ENCODE data around the gene AHNAK2.

AHNAK2 gene

DNA sequence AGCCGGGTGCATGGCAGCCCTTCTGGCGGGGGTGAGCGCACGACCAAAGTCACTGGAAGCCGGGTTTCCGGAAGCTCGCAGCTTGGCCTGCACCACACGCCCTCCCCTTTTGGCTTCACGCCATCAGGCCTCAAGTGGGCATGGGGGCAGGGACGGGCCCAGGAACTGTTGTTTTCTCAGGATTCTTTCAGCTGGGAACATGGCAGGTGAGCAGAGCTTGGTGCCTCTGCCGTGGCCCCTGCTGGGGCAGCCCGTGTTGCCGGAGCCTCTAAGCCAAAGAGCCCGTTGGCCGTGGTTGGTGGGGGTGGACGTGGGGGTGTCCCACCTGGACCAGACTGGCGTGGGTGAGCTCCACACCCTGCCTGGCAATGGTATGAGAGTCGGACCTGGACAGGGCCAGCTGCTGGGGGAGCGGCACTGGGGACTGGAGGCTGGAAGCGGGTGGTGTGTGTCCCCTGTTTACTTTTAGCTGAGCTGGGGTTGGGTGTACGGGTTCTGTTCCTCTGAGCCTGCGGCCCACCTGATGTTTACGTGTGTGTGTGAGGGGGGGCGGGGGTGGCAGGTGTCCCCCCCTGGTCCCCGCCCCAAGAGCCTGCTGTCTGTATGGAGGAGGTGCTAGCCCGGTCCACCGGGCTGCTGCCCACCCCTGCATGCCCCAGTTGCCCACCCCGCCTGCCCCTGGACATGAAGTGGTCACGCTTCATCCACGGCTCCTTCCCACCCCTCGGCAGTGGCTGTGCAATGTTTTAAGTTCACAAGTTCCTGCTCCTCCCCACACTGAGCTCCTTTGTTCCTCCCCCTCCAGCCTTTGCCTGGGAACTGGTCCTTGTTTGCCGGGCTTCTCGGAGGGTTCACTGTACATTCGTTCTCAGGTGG lies 82.2 kb downstream of the AHNAK2 start:
- no peak overlapping the region for H3K27ac ChIP-seq (ENCODE audit: low read depth, low read length)
- no peaks in the 10 kb centered on the region for H3K79me2 ChIP-seq (ENCODE audit: control insufficient read depth, low read length)
- no peaks in the 10 kb centered on the region for H3K36me3 ChIP-seq (ENCODE audit: control insufficient read depth, low read length)
- no peak overlapping the region for H3K4me3 ChIP-seq (ENCODE audit: low read length)
- no peaks in the 10 kb centered on the region; the same call in 1 of the 2 replicates for H3K4me1 ChIP-seq (ENCODE audit: control insufficient read depth, low read length)
- H3K9me3 ChIP-seq (ENCODE audit: control insufficient read depth, insufficient read depth, low read length) = no peaks in the 10 kb centered on the region
- H3F3A ChIP-seq (ENCODE audit: control insufficient read depth, insufficient read depth) = peaks cover 1% of the 10 kb centered on the region; the same call in 1 of the 2 replicates
- no peaks in the 10 kb centered on the region for H4K20me1 ChIP-seq (ENCODE audit: control insufficient read depth, insufficient read depth, low read depth, low read length)
- peaks cover 4% of the 10 kb centered on the region; the same call in 1 of the 2 replicates for H3K27me3 ChIP-seq (ENCODE audit: control insufficient read depth, low read length)
- TF ChIP-seq, protein P1, sequence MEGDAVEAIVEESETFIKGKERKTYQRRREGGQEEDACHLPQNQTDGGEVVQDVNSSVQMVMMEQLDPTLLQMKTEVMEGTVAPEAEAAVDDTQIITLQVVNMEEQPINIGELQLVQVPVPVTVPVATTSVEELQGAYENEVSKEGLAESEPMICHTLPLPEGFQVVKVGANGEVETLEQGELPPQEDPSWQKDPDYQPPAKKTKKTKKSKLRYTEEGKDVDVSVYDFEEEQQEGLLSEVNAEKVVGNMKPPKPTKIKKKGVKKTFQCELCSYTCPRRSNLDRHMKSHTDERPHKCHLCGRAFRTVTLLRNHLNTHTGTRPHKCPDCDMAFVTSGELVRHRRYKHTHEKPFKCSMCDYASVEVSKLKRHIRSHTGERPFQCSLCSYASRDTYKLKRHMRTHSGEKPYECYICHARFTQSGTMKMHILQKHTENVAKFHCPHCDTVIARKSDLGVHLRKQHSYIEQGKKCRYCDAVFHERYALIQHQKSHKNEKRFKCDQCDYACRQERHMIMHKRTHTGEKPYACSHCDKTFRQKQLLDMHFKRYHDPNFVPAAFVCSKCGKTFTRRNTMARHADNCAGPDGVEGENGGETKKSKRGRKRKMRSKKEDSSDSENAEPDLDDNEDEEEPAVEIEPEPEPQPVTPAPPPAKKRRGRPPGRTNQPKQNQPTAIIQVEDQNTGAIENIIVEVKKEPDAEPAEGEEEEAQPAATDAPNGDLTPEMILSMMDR (IDR thresholded peaks at IDR 0.05; ENCODE audit: low read depth, low read length, poor library complexity, severe bottlenecking) = no peak
- no peak for TF ChIP-seq EZH2phosphoT487 (IDR thresholded peaks at IDR 0.05; ENCODE audit: borderline replicate concordance, low read length)
- H3K4me2 ChIP-seq (ENCODE audit: low read length) = no peak overlapping the region
- H3K9me2 ChIP-seq (replicated peaks; ENCODE audit: control insufficient read depth, low read length) = no peaks in the 10 kb centered on the region

DNA sequence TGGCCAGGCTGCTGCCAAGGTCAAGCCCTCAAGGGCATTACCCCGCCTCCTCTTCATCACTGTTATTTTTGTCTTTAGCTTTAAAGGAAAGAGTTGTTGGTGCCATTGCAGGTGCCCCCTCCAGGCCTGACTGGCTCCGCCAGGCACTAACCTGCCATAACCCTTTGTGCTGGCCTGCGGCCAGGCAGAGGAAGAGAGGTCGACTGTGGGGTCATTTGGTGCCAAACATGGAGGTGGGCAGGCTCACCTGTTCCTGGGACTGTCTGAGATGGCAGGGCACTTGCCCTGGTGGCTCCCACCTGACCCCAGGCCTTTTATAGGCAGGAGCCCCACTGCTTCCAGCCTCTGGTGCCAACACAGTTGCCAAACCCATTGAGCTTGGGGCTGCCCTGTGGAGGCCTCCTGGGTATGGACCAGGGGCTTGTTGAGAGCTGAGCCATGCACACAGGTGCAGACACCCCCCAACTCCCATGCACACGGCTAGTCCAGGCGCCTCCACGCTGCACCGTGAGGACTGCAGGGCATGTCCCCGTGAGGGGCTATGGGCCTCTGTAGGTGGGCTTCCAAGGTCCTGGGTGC lies 82.9 kb downstream of the AHNAK2 start:
- Histone ChIP-seq H4K20me1 (ENCODE audit: control insufficient read depth, insufficient read depth, low read depth, low read length) (no peaks in the 10 kb centered on the region), H3K27ac (ENCODE audit: low read depth, low read length) (no peak overlapping the region), H3K4me2 (ENCODE audit: low read length) (no peak overlapping the region), H3K36me3 (ENCODE audit: control insufficient read depth, low read length) (no peaks in the 10 kb centered on the region), H3K79me2 (ENCODE audit: control insufficient read depth, low read length) (no peaks in the 10 kb centered on the region), H3K9me3 (ENCODE audit: control insufficient read depth, insufficient read depth, low read length) (no peaks in the 10 kb centered on the region), H3K27me3 (ENCODE audit: control insufficient read depth, low read length) (peaks cover 4% of the 10 kb centered on the region; the same call in 1 of the 2 replicates), H3K4me3 (ENCODE audit: low read length) (no peak overlapping the region), H3F3A (ENCODE audit: control insufficient read depth, insufficient read depth) (no peaks in the 10 kb centered on the region), H3K9me2 (replicated peaks; ENCODE audit: control insufficient read depth, low read length) (no peaks in the 10 kb centered on the region), H3K4me1 (ENCODE audit: control insufficient read depth, low read length) (no peaks in the 10 kb centered on the region; the same call in 1 of the 2 replicates)
- TF ChIP-seq EZH2phosphoT487 (IDR thresholded peaks at IDR 0.05; ENCODE audit: borderline replicate concordance, low read length) = no peak
- TF ChIP-seq, protein P1 (IDR thresholded peaks at IDR 0.05; ENCODE audit: low read depth, low read length, poor library complexity, severe bottlenecking) = no peak

DNA sequence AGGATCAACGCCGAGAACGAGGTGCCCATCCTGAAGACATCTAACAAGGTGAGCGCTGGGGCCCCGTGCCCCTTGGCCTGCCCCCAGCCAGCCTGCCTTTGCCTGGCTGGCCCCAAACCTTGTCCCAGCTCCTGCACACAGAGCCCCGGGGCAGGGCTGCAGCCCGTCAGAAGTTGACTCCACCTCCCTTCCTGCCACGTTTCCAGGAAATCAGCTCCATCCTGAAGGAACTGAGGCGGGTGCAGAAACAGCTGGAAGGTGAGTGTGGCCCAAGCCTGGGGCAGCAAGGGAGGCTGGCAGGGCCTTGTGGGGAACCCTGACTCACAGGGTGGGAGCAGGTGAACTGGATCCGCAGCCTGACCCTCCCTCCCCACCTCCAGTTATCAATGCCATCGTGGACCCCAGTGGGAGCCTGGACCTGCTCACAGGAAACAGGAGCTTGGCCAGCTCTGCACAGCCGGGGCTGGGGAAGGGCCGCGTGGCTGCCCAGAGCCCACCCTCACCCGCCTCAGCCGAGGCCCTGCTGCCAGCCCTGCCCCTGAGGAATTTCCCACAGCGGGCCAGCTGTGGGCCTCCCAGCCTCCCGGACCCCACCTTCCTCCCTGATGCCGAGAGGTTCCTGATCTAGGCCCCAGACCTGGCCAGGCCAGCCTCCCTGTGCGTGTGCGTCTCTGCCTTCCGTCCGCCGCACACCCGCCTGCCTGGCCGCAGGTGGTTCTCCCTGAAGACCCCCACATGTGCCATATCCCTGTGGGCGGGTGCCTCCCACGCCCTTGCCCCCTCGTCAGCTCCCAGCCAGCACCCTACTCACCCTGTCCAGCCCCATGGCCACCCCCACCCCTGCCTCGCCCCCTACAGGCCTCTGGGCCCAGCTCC lies 83.6 kb downstream of the AHNAK2 start:
- Histone ChIP-seq H3K4me2 (ENCODE audit: low read length) (no peak overlapping the region), H4K20me1 (ENCODE audit: control insufficient read depth, insufficient read depth, low read depth, low read length) (no peaks in the 10 kb centered on the region), H3K79me2 (ENCODE audit: control insufficient read depth, low read length) (no peaks in the 10 kb centered on the region), H3K27ac (ENCODE audit: low read depth, low read length) (no peak overlapping the region), H3K36me3 (ENCODE audit: control insufficient read depth, low read length) (no peaks in the 10 kb centered on the region), H3K27me3 (ENCODE audit: control insufficient read depth, low read length) (no peaks in the 10 kb centered on the region; the same call in 1 of the 2 replicates), H3F3A (ENCODE audit: control insufficient read depth, insufficient read depth) (no peaks in the 10 kb centered on the region), H3K9me2 (replicated peaks; ENCODE audit: control insufficient read depth, low read length) (no peaks in the 10 kb centered on the region), H3K4me3 (ENCODE audit: low read length) (no peak overlapping the region), H3K9me3 (ENCODE audit: control insufficient read depth, insufficient read depth, low read length) (no peaks in the 10 kb centered on the region), H3K4me1 (ENCODE audit: control insufficient read depth, low read length) (no peaks in the 10 kb centered on the region; the same call in 1 of the 2 replicates)
- TF ChIP-seq, protein P1 (IDR thresholded peaks at IDR 0.05; ENCODE audit: low read depth, low read length, poor library complexity, severe bottlenecking) = no peak
- no peak for TF ChIP-seq EZH2phosphoT487 (IDR thresholded peaks at IDR 0.05; ENCODE audit: borderline replicate concordance, low read length)

Data from DOHH2 (cell line).